Pancreas (tissue), 10 donors: Measurements from ENCODE around the gene SLC35B3. TPM values are rescaled to one million over a fixed set of nuclear protein-coding genes. Genes with fewer than 3 reads are reported as not detected.
"Not testable (repeated sequence)": the region's sequence is repeated elsewhere in the genome, so short reads cannot be mapped to it uniquely, and the experiment has no call there.

Source experiments
- ATAC-seq, 4 donors: fragments of 200-7000 bp; cut with Tn5 transposase; one replicate each; pipeline versions ENCODE4 v1.8.0 to v1.9.1; 2020; ENCODE audit warnings: mild to moderate bottlenecking in 4 of 4, moderate library complexity in 4 of 4
- DNase-seq, 6 donors: peaks; one replicate each; pipeline ENCODE4 v3.0.0-alpha.2; 2020
- FAIRE-seq: peaks from 2 replicates; lab custom pipeline; 2012; peaks lifted over from hg19 to GRCh38; lab: Jason Lieb, UNC
- H3K27ac ChIP-seq, 4 donors: fragments of 200-600 bp; sonication (generic); 1 replicate in 3 of 4; 2 replicates in 1 of 4; pipeline versions ENCODE4 v1.5.0 to v1.8.0; 2020
- H3K27me3 ChIP-seq, 4 donors: fragments of 200-600 bp; one replicate each; pipeline ENCODE4 v1.8.0; 2021
- H3K36me3 ChIP-seq, 3 donors: fragments of 200-600 bp; sonication (generic) in 1 of 3; one replicate each; pipeline versions ENCODE4 v1.5.0 to v1.8.0; 2020 to 2021
- H3K4me1 ChIP-seq, 3 donors: fragments of 200-600 bp; one replicate each; pipeline ENCODE4 v1.8.0; 2021
- H3K4me3 ChIP-seq, 4 donors: fragments of 200-600 bp; sonication (generic) in 2 of 4; one replicate each; pipeline versions ENCODE4 v1.5.0 to v1.8.0; 2020 to 2021
- H3K9me3 ChIP-seq, 4 donors: fragments of 200-600 bp; one replicate each; pipeline ENCODE4 v1.8.0; 2021
- WGBS, 2 donors: extraction: QIAGEN DNeasy Blood & Tissue Kit; methylation state at CpG; one replicate each; pipeline ENCODE4 v1.1.7; 2013; 5-methylcytosine and 5-hydroxymethylcytosine counted together
- intact Hi-C, 3 donors: fragments of 100-400 bp; cut with DNase I; formaldehyde crosslinking; loops; one replicate each; pipeline versions ENCODE4 v1.11.1 to v1.14.2; 2022
- polyA plus RNA-seq, 2 donors: library from polyadenylated mRNA; stranded (reverse); fragments of 200-250 nt; gene quantifications; one replicate each; pipeline ENCODE4 v1.2.3, GENCODE V29; 2013
- total RNA-seq, 6 donors: library from RNA; stranded (reverse); fragmentation: NEBNext Ultra II Directional in 4 of 6; extraction: Animal tissue kit (Norgen Biotek cat#: 25700) in 4 of 6; gene quantifications; one replicate each; pipeline versions ENCODE4 v1.2.1 to v1.2.4, GENCODE V29; 2021 to 2023
- TF ChIP-seq, protein P1 (sequence below), 4 donors: fragments of 200-600 bp; sonication (generic) in 3 of 4; IDR thresholded peaks; one replicate each; pipeline versions ENCODE4 v1.5.0 to v1.8.0; 2021; ENCODE audit warnings: antibody characterized with exemption in 4 of 4
- donor health status: healthy with polysubstance abuse.
- donor health status: DM: no; HTN: no; CAD: no; lungs with moderate emphysema.
- donor health status: DM: no; HTN: no; CAD: no.
- donor health status: control.
- donor health status: control.
- donor health status: Bipolar disorder and iron deficiency.
- donor health status: DM: yes; HTN: yes; CAD: no.
- donor health status: DM: no; HTN: no; CAD: no.
- donor health status: DM: no; HTN: no; CAD: no.
- donor health status: DM: yes; HTN: yes; CAD: no.

The SLC35B3 gene
- total and polyA plus RNA-seq, 8 donors: 8.5 to 16.0 (median 11.8) TPM

DNA sequence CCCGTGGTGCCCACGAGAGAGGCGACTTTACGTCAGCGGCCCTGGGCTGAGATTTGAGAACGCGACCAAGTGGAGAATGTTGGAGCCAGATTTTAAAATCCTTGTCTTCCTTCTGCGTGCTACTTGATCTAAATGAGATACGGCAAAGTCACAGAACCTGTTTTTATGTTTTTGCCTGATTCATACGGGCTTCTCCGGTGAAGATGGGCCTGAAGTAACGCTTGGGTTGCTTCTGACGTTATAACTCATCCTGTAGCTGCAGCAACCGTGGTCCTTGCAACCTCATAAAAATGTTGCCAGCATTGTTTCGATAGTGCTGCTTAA, 462 bp upstream of the SLC35B3 start:
- Histone ChIP-seq H3K36me3 (no peaks in the 10 kb centered on the region), H3K27me3 (no peaks in the 10 kb centered on the region), H3K4me3 (peak overlapping the region; percentile 74 to 93 (median 81)), H3K9me3 (no peaks in the 10 kb centered on the region), H3K4me1 (peaks cover 8 to 12% (median 11%) of the 10 kb centered on the region in 3 donors), H3K27ac (peak overlapping the region; percentile 77 to 87 (median 82))
- intact Hi-C loops: no loop called here
- ATAC-seq (peak; percentile 24 to 59 (median 36)), FAIRE-seq (no peak), DNase-seq (no peak)
- 9 to 13% methylated on average over 15 of the region's 15 CpGs for WGBS, 2 donors
- TF ChIP-seq, protein P1, sequence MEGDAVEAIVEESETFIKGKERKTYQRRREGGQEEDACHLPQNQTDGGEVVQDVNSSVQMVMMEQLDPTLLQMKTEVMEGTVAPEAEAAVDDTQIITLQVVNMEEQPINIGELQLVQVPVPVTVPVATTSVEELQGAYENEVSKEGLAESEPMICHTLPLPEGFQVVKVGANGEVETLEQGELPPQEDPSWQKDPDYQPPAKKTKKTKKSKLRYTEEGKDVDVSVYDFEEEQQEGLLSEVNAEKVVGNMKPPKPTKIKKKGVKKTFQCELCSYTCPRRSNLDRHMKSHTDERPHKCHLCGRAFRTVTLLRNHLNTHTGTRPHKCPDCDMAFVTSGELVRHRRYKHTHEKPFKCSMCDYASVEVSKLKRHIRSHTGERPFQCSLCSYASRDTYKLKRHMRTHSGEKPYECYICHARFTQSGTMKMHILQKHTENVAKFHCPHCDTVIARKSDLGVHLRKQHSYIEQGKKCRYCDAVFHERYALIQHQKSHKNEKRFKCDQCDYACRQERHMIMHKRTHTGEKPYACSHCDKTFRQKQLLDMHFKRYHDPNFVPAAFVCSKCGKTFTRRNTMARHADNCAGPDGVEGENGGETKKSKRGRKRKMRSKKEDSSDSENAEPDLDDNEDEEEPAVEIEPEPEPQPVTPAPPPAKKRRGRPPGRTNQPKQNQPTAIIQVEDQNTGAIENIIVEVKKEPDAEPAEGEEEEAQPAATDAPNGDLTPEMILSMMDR (IDR thresholded peaks at IDR 0.05): no peak

DNA sequence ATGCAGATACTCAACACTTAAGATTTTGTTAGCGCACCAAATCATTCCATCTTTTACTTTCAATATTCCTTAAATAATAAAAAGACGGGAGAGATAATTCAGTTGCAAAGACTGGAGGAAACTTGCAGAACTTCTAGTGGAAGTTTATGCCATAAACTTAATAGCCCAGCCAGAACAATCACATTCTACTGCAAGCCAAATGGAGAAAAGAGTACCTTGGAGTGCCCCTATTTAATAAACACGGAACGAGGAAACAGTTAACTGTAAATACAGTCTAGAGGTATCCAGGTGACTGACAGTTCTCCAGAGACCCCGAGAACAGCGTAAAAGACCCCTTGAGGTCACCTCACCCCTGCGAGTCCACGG, 635 bp downstream of the SLC35B3 start:
- intact Hi-C loops: no loop called here
- FAIRE-seq (no peak), DNase-seq (no peak), ATAC-seq (no peak)
- TF ChIP-seq, protein P1 (IDR thresholded peaks at IDR 0.05): no peak
- Histone ChIP-seq H3K4me3 (peak overlapping the region; percentile 74 to 93 (median 81)), H3K4me1 (peaks cover 8 to 12% (median 11%) of the 10 kb centered on the region in 3 donors), H3K9me3 (no peaks in the 10 kb centered on the region), H3K27ac (peak overlapping the region; percentile 77 to 87 (median 82)), H3K27me3 (no peaks in the 10 kb centered on the region), H3K36me3 (no peaks in the 10 kb centered on the region)
- WGBS, 2 donors: 1% methylated on average over 8 of the region's 8 CpGs

DNA sequence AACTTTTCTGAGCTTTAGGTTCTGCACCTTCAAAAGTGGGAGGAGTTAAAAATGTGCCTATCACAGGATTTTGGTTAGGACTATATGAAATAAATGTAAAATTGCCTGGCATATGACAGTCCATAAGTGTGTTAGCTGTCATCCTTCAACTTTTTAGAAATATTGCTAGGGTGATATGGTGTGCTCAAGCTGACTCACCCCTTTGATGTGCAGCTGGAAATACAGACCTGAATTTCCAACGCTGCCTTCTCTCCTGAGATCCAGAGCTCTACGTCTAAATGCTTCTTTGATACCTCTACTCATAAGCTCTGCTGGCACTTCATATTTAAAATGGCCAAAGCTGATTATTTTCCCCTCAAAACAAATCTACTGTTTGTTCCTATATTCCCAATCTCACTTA, 2.7 kb downstream of the SLC35B3 start:
- 91 to 92% methylated on average over 2 of the region's 2 CpGs for WGBS, 2 donors
- DNase-seq (no peak), ATAC-seq (no peak), FAIRE-seq (no peak)
- intact Hi-C loops: no loop called here
- Histone ChIP-seq H3K4me1 (peaks cover 8 to 12% (median 11%) of the 10 kb centered on the region in 3 donors), H3K4me3 (no peak overlapping the region), H3K36me3 (peaks cover 0 to 3% (median 1%) of the 10 kb centered on the region in 3 donors), H3K27me3 (no peaks in the 10 kb centered on the region), H3K9me3 (no peaks in the 10 kb centered on the region), H3K27ac (no peak overlapping the region)
- TF ChIP-seq, protein P1 (IDR thresholded peaks at IDR 0.05): no peak

DNA sequence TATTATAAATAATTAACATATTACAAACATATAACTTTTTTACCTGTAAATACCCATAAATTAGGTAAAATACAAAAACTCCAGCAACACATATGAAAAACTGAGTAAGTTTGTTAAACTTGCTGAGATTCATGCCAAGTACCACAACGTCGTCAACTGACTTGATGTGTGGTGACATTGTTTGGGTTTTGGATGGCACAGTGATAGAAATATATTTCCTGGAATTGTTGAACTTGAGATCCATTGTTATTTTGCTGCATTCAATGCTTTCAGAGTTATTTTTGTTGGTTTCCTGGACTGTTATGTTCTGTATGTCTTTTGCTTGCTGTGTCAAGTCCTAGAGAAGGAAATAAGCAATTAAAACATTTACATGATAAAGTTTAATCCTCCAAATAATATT, 5.5 kb downstream of the SLC35B3 start:
- Histone ChIP-seq H3K36me3 (peaks cover 0 to 26% (median 13%) of the 10 kb centered on the region in 3 donors), H3K9me3 (no peaks in the 10 kb centered on the region), H3K27me3 (no peaks in the 10 kb centered on the region), H3K4me1 (peaks cover 5 to 12% (median 11%) of the 10 kb centered on the region in 3 donors), H3K4me3 (no peak overlapping the region), H3K27ac (no peak overlapping the region)
- no peak for DNase-seq
- ATAC-seq: no peak
- no peak for FAIRE-seq
- TF ChIP-seq, protein P1 (IDR thresholded peaks at IDR 0.05): no peak
- WGBS, 2 donors: 76 to 81% methylated on average over 2 of the region's 2 CpGs
- intact Hi-C loops: no loop called here

DNA sequence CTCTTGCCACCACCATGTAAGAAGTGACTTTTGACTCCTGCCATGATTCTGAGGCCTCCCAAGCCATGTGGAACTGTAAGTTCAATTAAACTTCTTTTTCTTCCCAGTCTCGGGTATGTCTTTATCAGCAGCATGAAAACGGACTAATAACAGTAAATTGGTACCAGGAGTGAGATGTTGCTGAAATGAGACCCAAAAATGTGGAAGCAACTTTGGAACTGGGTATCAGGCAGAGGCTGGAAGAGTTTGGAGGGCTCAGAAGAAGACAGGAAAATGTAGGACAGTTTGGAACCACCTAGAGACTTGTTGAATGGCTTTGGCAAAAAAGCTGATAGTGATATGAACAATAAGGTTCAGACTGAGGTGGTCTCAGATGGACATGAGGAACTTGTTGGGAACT, 8.8 kb downstream of the SLC35B3 start:
- H3K4me1 ChIP-seq, H3K27ac ChIP-seq, FAIRE-seq, intact Hi-C loops, DNase-seq, H3K4me3 ChIP-seq, H3K27me3 ChIP-seq, ATAC-seq, H3K9me3 ChIP-seq: not testable (repeated sequence)
- peaks cover 0 to 32% (median 13%) of the 10 kb centered on the region in 3 donors for H3K36me3 ChIP-seq
- 90 to 98% methylated on average over 2 of the region's 2 CpGs for WGBS, 2 donors
